PFSK-1 (cell line): Measurements from ENCODE around the gene PSPH.
A peak's percentile ranks its signal among the peaks of the same experiment; 100 is the strongest.

Source experiments
- FOXP2 ChIP-seq: optimal IDR thresholded peaks from 2 replicates; pipeline ENCODE3; 2011; ENCODE audit warnings: borderline replicate concordance, control low read depth, inconsistent platforms; ENCODE audit not compliant: insufficient read depth; ENCODE audit errors: extremely low read length, extremely low read depth
- POLR2AphosphoS5 ChIP-seq: IDR thresholded peaks from 2 replicates; pipeline ENCODE4 v1.6.1; 2012; ENCODE audit warnings: low read depth, mild to moderate bottlenecking, control low read depth, low read length, moderate library complexity
- REST ChIP-seq, 2 experiments: IDR thresholded peaks; 2 replicates each; pipeline versions ENCODE4 v1.6.1 to v1.8.0; 2011 to 2012; ENCODE audit warnings: low read depth in 2 of 2, low read length in 2 of 2, control low read depth in 1 of 2, inconsistent platforms in 1 of 2, mild to moderate bottlenecking in 1 of 2, moderate library complexity in 1 of 2; ENCODE audit not compliant: insufficient read depth in 1 of 2
- SIN3A ChIP-seq: IDR thresholded peaks from 2 replicates; pipeline ENCODE4 v1.6.1; 2012; ENCODE audit warnings: mild to moderate bottlenecking, low read length, moderate library complexity, borderline replicate concordance; ENCODE audit not compliant: insufficient read depth
- TAF1 ChIP-seq: IDR thresholded peaks from 2 replicates; pipeline ENCODE4 v1.6.1; 2012; ENCODE audit warnings: low read length, control low read depth, borderline replicate concordance; ENCODE audit not compliant: insufficient read depth

The PSPH gene

DNA sequence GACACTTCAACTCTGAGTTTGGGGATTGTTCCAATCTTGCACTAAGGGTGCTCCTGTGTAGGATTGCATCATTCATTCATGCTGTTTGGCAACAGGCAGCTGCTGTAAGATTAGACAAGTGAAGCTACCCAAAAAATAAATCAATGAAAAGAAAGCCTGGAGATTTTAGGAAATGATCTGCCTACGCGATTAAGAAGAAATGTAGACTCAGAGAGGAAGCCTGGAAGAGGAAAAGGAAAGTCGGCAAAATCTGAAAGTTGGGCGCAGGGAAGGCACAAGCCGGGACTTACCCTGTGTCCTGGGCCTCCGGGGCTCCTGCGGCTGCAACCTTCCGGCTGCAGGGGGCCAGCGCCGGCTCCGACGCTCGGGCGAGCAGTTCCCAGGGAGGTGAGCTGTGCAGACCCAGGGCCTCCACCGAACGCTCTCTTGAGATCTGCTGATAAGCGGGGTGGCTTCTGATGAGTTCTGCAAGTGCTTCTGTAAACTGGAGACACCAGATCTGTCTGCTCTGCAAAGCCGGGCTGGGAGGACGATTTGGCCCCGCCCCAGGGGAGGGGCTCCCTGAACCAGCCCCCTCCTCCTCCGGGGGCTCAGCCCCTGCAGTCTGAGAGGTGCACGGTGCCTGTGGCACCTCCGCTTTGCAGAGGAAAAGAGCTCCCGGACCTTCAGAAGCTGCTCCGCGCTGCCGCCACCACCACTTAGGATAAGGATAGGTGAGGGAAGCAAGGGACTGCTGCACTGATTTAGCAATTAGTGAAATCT lies 17.4 kb downstream of the PSPH start:
- TF ChIP-seq SIN3A (no peak), TAF1 (peak; percentile 82), POLR2AphosphoS5 (peak; percentile 98)

GRCh38 chr7:56030340-56030739 lies 20.9 kb downstream of the PSPH start:
- no peak for TF ChIP-seq POLR2AphosphoS5
- TF ChIP-seq SIN3A, result no peak
- TF ChIP-seq FOXP2, result no peak
- TF ChIP-seq TAF1, result no peak
- no peak for TF ChIP-seq REST (IDR thresholded peaks at IDR 0.05; ENCODE audit: insufficient read depth in 1 of 2, low read depth in 2 of 2, low read length in 2 of 2)

GRCh38 chr7:56028942-56029630 lies 22.2 kb downstream of the PSPH start:
- TF ChIP-seq REST (IDR thresholded peaks at IDR 0.05; ENCODE audit: insufficient read depth in 1 of 2, low read depth in 2 of 2, low read length in 2 of 2), result no peak
- no peak for TF ChIP-seq SIN3A
- TF ChIP-seq FOXP2, result no peak
- TF ChIP-seq POLR2AphosphoS5, result no peak
- TF ChIP-seq TAF1, result no peak

GRCh38 chr7:56026538-56026937 lies 24.7 kb downstream of the PSPH start:
- TF ChIP-seq POLR2AphosphoS5 (no peak), FOXP2 (no peak), REST (IDR thresholded peaks at IDR 0.05; ENCODE audit: insufficient read depth in 1 of 2, low read depth in 2 of 2, low read length in 2 of 2) (no peak), SIN3A (no peak)

DNA sequence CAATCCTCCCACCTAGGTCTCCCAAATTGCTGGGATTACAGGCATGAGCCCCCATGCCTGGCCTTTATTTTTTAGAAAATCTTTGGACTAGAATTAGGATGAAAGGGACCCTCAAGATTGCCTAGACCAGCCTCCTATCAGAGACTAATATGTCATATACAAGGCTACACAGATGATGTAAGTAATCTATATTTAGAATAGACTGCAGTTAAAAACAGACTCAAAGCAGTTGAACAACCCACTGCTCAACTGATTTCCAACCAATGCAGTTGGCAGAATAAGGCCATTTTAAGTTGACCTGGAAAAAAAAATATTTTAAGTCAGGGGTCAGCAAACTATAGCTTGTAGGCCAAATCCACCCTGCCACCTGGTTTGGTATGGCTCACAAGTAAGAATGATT lies 27.7 kb downstream of the PSPH start:
- TF ChIP-seq FOXP2 (no peak), SIN3A (no peak), REST (IDR thresholded peaks at IDR 0.05; ENCODE audit: insufficient read depth in 1 of 2, low read depth in 2 of 2, low read length in 2 of 2) (no peak), TAF1 (no peak), POLR2AphosphoS5 (no peak)
